ENCODE data around the gene CEACAM5.
A peak's percentile ranks its signal among the peaks of the same experiment; 100 is the strongest.
"Not testable (repeated sequence)": the region's sequence is repeated elsewhere in the genome, so short reads cannot be mapped to it uniquely, and the experiment has no call there.

The CEACAM5 gene

DNA sequence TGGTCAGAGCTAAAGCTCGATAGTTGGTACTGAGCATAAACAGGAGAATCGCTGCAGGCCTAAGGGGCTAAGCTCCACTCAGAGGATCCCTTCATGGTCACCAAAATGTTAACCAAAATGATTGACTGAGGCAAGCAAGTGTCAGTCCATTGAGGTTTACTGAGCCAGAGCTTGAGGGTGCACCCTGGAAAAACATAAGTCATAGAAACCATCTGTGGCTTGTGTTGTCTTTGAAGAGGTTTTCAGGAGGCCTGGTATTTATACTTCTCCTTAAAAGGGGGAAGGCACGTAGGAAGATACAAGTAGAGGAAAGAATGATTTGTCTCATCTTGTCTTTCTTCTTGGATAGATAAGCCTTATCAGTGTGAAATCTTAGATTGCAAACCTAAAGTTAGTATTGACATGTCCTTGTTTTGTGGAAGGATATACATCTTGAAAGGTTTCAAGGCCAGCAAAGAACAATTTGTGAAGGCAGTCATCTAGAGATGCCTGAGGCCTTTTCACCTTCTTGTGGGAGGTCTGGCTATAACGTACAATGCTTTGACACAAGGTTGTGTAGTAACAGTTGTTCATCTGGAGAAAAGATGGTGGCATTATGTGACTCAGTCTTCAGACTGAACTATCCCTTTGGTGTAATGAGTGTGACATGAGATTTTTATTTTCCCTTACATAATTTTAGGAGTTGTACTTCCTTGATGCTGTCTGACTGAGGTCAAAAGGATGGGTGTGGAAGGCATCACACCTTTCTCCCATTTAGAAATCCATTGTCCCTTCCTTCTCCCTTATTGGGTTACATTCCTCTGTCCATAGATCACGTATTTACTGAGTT lies 32.2 kb downstream of the CEACAM5 start:
- no peak overlapping the region for H3K4me3 ChIP-seq (ENCODE audit: low read depth, low read length)
- no peak for DNase-seq (ENCODE audit: low read depth)
- TF ChIP-seq CTCF (IDR thresholded peaks at IDR 0.05; ENCODE audit: low read depth, low read length) (no peak), POLR2A (IDR thresholded peaks at IDR 0.05; ENCODE audit: extremely low read depth, insufficient read length) (no peak), MYC (IDR thresholded peaks at IDR 0.05; ENCODE audit: low read depth, low read length) (no peak)
- TF ChIP-seq, protein P1, sequence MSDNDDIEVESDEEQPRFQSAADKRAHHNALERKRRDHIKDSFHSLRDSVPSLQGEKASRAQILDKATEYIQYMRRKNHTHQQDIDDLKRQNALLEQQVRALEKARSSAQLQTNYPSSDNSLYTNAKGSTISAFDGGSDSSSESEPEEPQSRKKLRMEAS (IDR thresholded peaks at IDR 0.05; ENCODE audit: low read depth, low read length), result no peak

- no peak for TF ChIP-seq POLR2A (IDR thresholded peaks at IDR 0.05; ENCODE audit: extremely low read depth, insufficient read length)
- no peak for TF ChIP-seq CTCF (IDR thresholded peaks at IDR 0.05; ENCODE audit: low read depth, low read length)
- no peak for TF ChIP-seq MYC (IDR thresholded peaks at IDR 0.05; ENCODE audit: low read depth, low read length)
- TF ChIP-seq, protein P1 (IDR thresholded peaks at IDR 0.05; ENCODE audit: low read depth, low read length), result no peak
- DNase-seq (ENCODE audit: low read depth), result no peak
- no peak overlapping the region for H3K4me3 ChIP-seq (ENCODE audit: low read depth, low read length)
Measured at GRCh38 chr19:41741244-41741554, 32.8 kb downstream of the CEACAM5 start.

GRCh38 chr19:41744850-41745249 lies 36.4 kb downstream of the CEACAM5 start:
- DNase-seq (ENCODE audit: low read depth), result no peak
- no peak overlapping the region for H3K4me3 ChIP-seq (ENCODE audit: low read depth, low read length)
- TF ChIP-seq, protein P1 (IDR thresholded peaks at IDR 0.05; ENCODE audit: low read depth, low read length), result no peak
- TF ChIP-seq MYC (IDR thresholded peaks at IDR 0.05; ENCODE audit: low read depth, low read length) (no peak), CTCF (IDR thresholded peaks at IDR 0.05; ENCODE audit: low read depth, low read length) (no peak), POLR2A (IDR thresholded peaks at IDR 0.05; ENCODE audit: extremely low read depth, insufficient read length) (no peak)

DNA sequence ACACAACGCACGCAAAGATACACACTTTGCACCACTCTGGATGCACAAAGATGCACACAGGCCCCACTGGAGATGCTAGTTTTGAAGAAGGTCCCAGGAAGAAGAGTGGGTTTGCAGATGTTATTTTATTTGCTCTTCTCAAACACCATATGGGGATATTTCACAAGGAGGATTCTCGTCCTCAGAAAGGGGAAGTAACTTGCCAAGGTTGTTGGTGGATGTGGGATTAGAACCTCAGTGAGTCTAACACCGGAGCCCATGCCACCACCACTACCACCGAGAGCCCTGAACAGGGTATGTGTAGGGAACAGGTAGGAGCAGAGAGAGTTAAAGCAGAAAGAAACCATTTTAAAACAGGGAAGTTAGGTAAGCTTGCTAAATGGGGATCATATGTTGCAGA lies 37.3 kb downstream of the CEACAM5 start:
- DNase-seq (ENCODE audit: low read depth), result peak; percentile 43
- H3K4me3 ChIP-seq (ENCODE audit: low read depth, low read length), result no peak overlapping the region
- TF ChIP-seq MYC (IDR thresholded peaks at IDR 0.05; ENCODE audit: low read depth, low read length) (no peak), POLR2A (IDR thresholded peaks at IDR 0.05; ENCODE audit: extremely low read depth, insufficient read length) (no peak)
- TF ChIP-seq, protein P1 (IDR thresholded peaks at IDR 0.05; ENCODE audit: low read depth, low read length), result no peak

DNA sequence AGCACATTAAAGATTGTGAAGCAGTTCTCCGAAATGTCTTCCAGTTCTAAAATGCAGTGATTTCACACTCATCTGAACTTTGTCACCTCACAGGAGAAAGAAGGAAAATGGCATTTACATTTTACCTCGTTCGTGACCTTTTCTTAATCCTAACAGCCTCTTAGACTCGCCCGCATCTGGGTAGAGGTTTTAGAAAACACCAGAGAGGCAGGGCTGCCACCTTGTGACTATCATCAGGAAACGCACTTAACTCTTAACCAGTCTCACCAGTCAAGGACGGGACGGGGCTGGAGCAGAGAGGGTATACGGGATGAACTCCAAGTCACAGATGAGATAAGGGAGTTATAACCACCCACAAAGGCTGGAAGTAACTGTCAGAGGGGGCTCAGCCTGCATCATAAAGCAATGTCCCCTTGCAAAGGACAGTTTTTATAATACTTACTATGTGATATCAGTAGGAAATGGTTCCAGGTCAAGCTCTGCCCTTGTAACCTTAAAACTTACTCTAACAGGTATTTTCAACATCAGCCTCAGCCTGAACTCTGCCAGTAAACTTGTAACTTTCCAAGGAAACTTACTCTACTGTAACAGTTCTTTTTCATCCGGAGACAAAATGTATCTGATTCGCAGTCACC lies 38.3 kb downstream of the CEACAM5 start:
- peak; percentile 64 for DNase-seq (ENCODE audit: low read depth)
- no peak overlapping the region for H3K4me3 ChIP-seq (ENCODE audit: low read depth, low read length)
- TF ChIP-seq POLR2A (IDR thresholded peaks at IDR 0.05; ENCODE audit: extremely low read depth, insufficient read length) (no peak), CTCF (IDR thresholded peaks at IDR 0.05; ENCODE audit: low read depth, low read length) (peak; percentile 42)

- DNase-seq (ENCODE audit: low read depth), result no peak
- H3K4me3 ChIP-seq (ENCODE audit: low read depth, low read length), result no peak overlapping the region
- no peak for TF ChIP-seq POLR2A (IDR thresholded peaks at IDR 0.05; ENCODE audit: extremely low read depth, insufficient read length)
- TF ChIP-seq MYC (IDR thresholded peaks at IDR 0.05; ENCODE audit: low read depth, low read length), result no peak
- TF ChIP-seq CTCF (IDR thresholded peaks at IDR 0.05; ENCODE audit: low read depth, low read length), result no peak
- TF ChIP-seq, protein P1 (IDR thresholded peaks at IDR 0.05; ENCODE audit: low read depth, low read length), result no peak
Measured at GRCh38 chr19:41748012-41748411, 39.6 kb downstream of the CEACAM5 start.

GRCh38 chr19:41750248-41751134 lies 42.1 kb downstream of the CEACAM5 start:
- H3K4me3 ChIP-seq (ENCODE audit: low read depth, low read length); DNase-seq (ENCODE audit: low read depth): not testable (repeated sequence)
